ENCODE data around the gene NHSL1.

Gene NHSL1

DNA sequence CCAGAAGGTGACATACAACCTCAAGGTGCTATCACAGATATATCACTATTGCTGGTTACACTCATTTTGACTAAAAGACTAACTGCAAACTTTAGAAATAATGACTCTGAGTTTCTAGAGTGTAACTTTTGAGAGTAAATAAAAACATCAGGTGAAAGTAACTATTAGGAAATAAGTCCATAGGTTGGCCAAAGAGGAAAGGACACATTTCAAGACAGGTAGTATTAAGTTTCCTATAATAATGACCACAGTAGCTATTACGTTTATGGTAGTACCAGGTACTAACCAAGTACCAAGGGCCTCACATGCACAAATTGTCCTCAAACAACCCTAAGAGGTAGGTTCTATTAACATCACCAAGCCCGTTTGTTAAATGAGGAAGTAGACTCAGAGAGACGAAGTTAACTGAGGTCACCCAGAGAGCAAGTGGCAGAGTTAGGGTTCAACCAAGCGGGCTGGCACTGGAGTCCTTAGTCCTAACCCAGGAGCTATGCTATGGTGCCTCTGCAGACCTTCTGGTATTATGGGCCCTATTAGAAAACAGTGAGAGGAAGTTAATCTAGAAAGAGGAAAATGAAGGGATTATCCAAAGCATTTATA lies 58.4 kb downstream of the NHSL1 start:
- Histone ChIP-seq H3K4me3 (ENCODE audit: low read length) (no peak overlapping the region), H3K9me2 (replicated peaks; ENCODE audit: control insufficient read depth, low read length) (no peaks in the 10 kb centered on the region), H3K4me2 (ENCODE audit: low read length) (no peak overlapping the region), H3F3A (ENCODE audit: control insufficient read depth, insufficient read depth) (no peaks in the 10 kb centered on the region), H3K27me3 (ENCODE audit: control insufficient read depth, low read length) (no peaks in the 10 kb centered on the region), H3K79me2 (ENCODE audit: control insufficient read depth, low read length) (no peaks in the 10 kb centered on the region), H4K20me1 (ENCODE audit: control insufficient read depth, insufficient read depth, low read depth, low read length) (no peaks in the 10 kb centered on the region), H3K27ac (ENCODE audit: low read depth, low read length) (no peak overlapping the region), H3K36me3 (ENCODE audit: control insufficient read depth, low read length) (no peaks in the 10 kb centered on the region), H3K4me1 (ENCODE audit: control insufficient read depth, low read length) (no peaks in the 10 kb centered on the region), H3K9me3 (ENCODE audit: control insufficient read depth, insufficient read depth, low read length) (no peaks in the 10 kb centered on the region)
- TF ChIP-seq EZH2phosphoT487 (IDR thresholded peaks at IDR 0.05; ENCODE audit: borderline replicate concordance, low read length) = no peak
- no peak for TF ChIP-seq CTCF (IDR thresholded peaks at IDR 0.05; ENCODE audit: low read depth, low read length, poor library complexity, severe bottlenecking)

DNA sequence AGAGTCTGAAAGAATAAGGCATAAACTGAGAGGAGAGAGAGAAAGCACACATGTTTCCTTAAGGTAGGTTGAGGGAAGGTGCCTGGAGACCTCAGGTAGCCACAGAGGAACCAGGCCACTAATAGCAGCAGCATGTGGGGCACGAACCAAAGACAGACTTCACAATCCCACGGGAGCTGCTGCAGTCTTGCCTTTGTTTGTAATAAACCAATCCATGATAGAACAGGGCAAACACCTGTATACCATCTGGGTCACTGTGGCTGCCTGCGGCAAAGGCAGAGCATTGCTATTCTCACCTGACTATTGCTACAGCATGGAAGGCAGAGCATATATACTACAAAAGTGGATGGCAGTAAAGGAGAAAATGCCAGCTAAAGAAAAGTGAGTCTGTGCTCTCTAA lies 59.0 kb downstream of the NHSL1 start:
- H3K4me2 ChIP-seq (ENCODE audit: low read length) = no peak overlapping the region
- no peak for TF ChIP-seq EZH2phosphoT487 (IDR thresholded peaks at IDR 0.05; ENCODE audit: borderline replicate concordance, low read length)
- no peak for TF ChIP-seq CTCF (IDR thresholded peaks at IDR 0.05; ENCODE audit: low read depth, low read length, poor library complexity, severe bottlenecking)
- H3K27me3 ChIP-seq (ENCODE audit: control insufficient read depth, low read length) = no peaks in the 10 kb centered on the region
- H3K36me3 ChIP-seq (ENCODE audit: control insufficient read depth, low read length) = no peaks in the 10 kb centered on the region
- H3K9me3 ChIP-seq (ENCODE audit: control insufficient read depth, insufficient read depth, low read length) = no peaks in the 10 kb centered on the region
- no peaks in the 10 kb centered on the region for H3K79me2 ChIP-seq (ENCODE audit: control insufficient read depth, low read length)
- no peaks in the 10 kb centered on the region for H3F3A ChIP-seq (ENCODE audit: control insufficient read depth, insufficient read depth)
- no peak overlapping the region for H3K4me3 ChIP-seq (ENCODE audit: low read length)
- no peak overlapping the region for H3K27ac ChIP-seq (ENCODE audit: low read depth, low read length)
- H3K9me2 ChIP-seq (replicated peaks; ENCODE audit: control insufficient read depth, low read length) = no peaks in the 10 kb centered on the region
- no peaks in the 10 kb centered on the region for H3K4me1 ChIP-seq (ENCODE audit: control insufficient read depth, low read length)
- no peaks in the 10 kb centered on the region for H4K20me1 ChIP-seq (ENCODE audit: control insufficient read depth, insufficient read depth, low read depth, low read length)

- no peak for TF ChIP-seq CTCF (IDR thresholded peaks at IDR 0.05; ENCODE audit: low read depth, low read length, poor library complexity, severe bottlenecking)
- TF ChIP-seq EZH2phosphoT487 (IDR thresholded peaks at IDR 0.05; ENCODE audit: borderline replicate concordance, low read length) = no peak
- Histone ChIP-seq H3K36me3 (ENCODE audit: control insufficient read depth, low read length) (no peaks in the 10 kb centered on the region), H3K4me2 (ENCODE audit: low read length) (no peak overlapping the region)
Measured at GRCh38 chr6:138439546-138439945, 59.7 kb downstream of the NHSL1 start.

More at GRCh38 chr6:138439546-138439945, 59.7 kb downstream of the NHSL1 start:
- Histone ChIP-seq H3K27me3 (ENCODE audit: control insufficient read depth, low read length) (no peaks in the 10 kb centered on the region), H3F3A (ENCODE audit: control insufficient read depth, insufficient read depth) (no peaks in the 10 kb centered on the region), H4K20me1 (ENCODE audit: control insufficient read depth, insufficient read depth, low read depth, low read length) (no peaks in the 10 kb centered on the region), H3K9me3 (ENCODE audit: control insufficient read depth, insufficient read depth, low read length) (no peaks in the 10 kb centered on the region), H3K27ac (ENCODE audit: low read depth, low read length) (no peak overlapping the region), H3K4me3 (ENCODE audit: low read length) (no peak overlapping the region), H3K79me2 (ENCODE audit: control insufficient read depth, low read length) (no peaks in the 10 kb centered on the region), H3K9me2 (replicated peaks; ENCODE audit: control insufficient read depth, low read length) (no peaks in the 10 kb centered on the region), H3K4me1 (ENCODE audit: control insufficient read depth, low read length) (no peaks in the 10 kb centered on the region)
